Endothelial cell of umbilical vein (primary cell): ENCODE measurements around the gene OGDH. TPM values are rescaled to one million over a fixed set of nuclear protein-coding genes. Genes with fewer than 3 reads are reported as not detected.
"Not testable (repeated sequence)": the region's sequence is repeated elsewhere in the genome, so short reads cannot be mapped to it uniquely, and the experiment has no call there.

Experiments used
- BruUV-seq: library from RNA; stranded (reverse); fragments of 400-500 nt; replicated peaks from 2 replicates; lab custom pipeline; 2021; lab: Mats Ljungman, UMichigan
- CTCF ChIA-PET: fragments of 300-600, 350-600 bp; sonication (Branson Sonifier 250); formaldehyde crosslinking; loops from one replicate; lab custom pipeline; 2021; ENCODE audit warnings: antibody characterized with exemption, inconsistent platforms; lab: Charles Lee
- POLR2A ChIA-PET: fragments of 300-600, 350-600 bp; sonication (Branson Sonifier 250); formaldehyde crosslinking; loops from one replicate; lab custom pipeline; 2021; ENCODE audit warnings: antibody characterized with exemption, inconsistent platforms; lab: Charles Lee
- DNase-seq: peaks from one replicate; pipeline ENCODE4 v3.0.0-alpha.2; 2011; ENCODE audit warnings: low read depth, low spot score
- FAIRE-seq: peaks from 2 replicates; lab custom pipeline; 2011; peaks lifted over from hg19 to GRCh38; lab: Jason Lieb, UNC
- H2AFZ ChIP-seq: 2 replicates; pipeline ENCODE4 v1.6.0; 2012; ENCODE audit warnings: low read depth, low read length, control low read depth, inconsistent platforms
- H3K27ac ChIP-seq: 2 replicates; pipeline ENCODE4 v1.5.1; 2011; ENCODE audit warnings: low read depth, mild to moderate bottlenecking, control low read depth, low read length, moderate library complexity; ENCODE audit not compliant: insufficient read depth
- H3K27me3 ChIP-seq, 2 experiments: 2 replicates each; pipeline versions ENCODE4 v1.6.0 to v1.6.1; 2011; ENCODE audit warnings: low read length in 2 of 2, mixed read lengths in 1 of 2; ENCODE audit not compliant: control insufficient read depth in 2 of 2, insufficient read depth in 2 of 2
- H3K36me3 ChIP-seq, 2 experiments: 2 replicates in 1 of 2; 3 replicates in 1 of 2; pipeline ENCODE4 v1.5.1; 2011; ENCODE audit warnings: low read length in 2 of 2, mild to moderate bottlenecking in 1 of 2, moderate library complexity in 1 of 2; ENCODE audit not compliant: control insufficient read depth in 2 of 2, insufficient read depth in 2 of 2; ENCODE audit errors: extremely low read depth in 1 of 2
- H3K4me1 ChIP-seq: 3 replicates; pipeline ENCODE4 v1.5.1; 2011; ENCODE audit warnings: mild to moderate bottlenecking, low read length; ENCODE audit not compliant: control insufficient read depth, insufficient read depth; ENCODE audit errors: extremely low read depth
- H3K4me2 ChIP-seq: 2 replicates; pipeline ENCODE4 v1.6.1; 2011; ENCODE audit warnings: low read length, control low read depth, mixed read lengths; ENCODE audit not compliant: insufficient read depth
- H3K4me3 ChIP-seq, 3 experiments: fragments of 200-600 bp in 1 of 3; sonication (generic), shearing (Covaris generic) in 1 of 3; replicated peaks in 1 of 3; 2 replicates each; pipeline ENCODE4 v1.5.1; 2011 to 2016; ENCODE audit warnings: control low read depth in 3 of 3, low read length in 3 of 3, mild to moderate bottlenecking in 2 of 3, inconsistent platforms in 1 of 3, low read depth in 1 of 3, moderate library complexity in 1 of 3; ENCODE audit not compliant: insufficient read depth in 1 of 3
- H3K79me2 ChIP-seq: 2 replicates; pipeline ENCODE4 v1.6.0; 2012; ENCODE audit warnings: low read length, inconsistent platforms; ENCODE audit not compliant: control insufficient read depth, insufficient read depth
- H3K9ac ChIP-seq: replicated peaks from 2 replicates; pipeline ENCODE3; 2011; ENCODE audit warnings: low read length, control low read depth; ENCODE audit not compliant: insufficient read depth; ENCODE audit errors: extremely low read depth
- H3K9me1 ChIP-seq: replicated peaks from 3 replicates; pipeline ENCODE4 v1.6.0; 2011; ENCODE audit warnings: mild to moderate bottlenecking, low read length; ENCODE audit not compliant: control insufficient read depth, insufficient read depth; ENCODE audit errors: extremely low read depth
- H3K9me3 ChIP-seq: replicated peaks from 2 replicates; pipeline ENCODE4 v1.5.1; 2012; ENCODE audit warnings: low read length, inconsistent platforms; ENCODE audit not compliant: control insufficient read depth, insufficient read depth
- H4K20me1 ChIP-seq: replicated peaks from 2 replicates; pipeline ENCODE3; 2011; ENCODE audit warnings: mild to moderate bottlenecking, low read length; ENCODE audit not compliant: control insufficient read depth, insufficient read depth; ENCODE audit errors: extremely low read depth
- EZH2 ChIP-seq: IDR thresholded peaks from 2 replicates; pipeline ENCODE4 v1.6.1; 2012; ENCODE audit warnings: borderline replicate concordance, low read depth, mild to moderate bottlenecking, moderate library complexity, low read length, inconsistent platforms; ENCODE audit not compliant: severe bottlenecking
- MYC ChIP-seq: IDR thresholded peaks from one replicate; pipeline ENCODE4 v1.6.1; 2011; ENCODE audit warnings: mild to moderate bottlenecking, low read depth, low read length
- POLR2AphosphoS5 ChIP-seq: IDR thresholded peaks from 2 replicates; pipeline ENCODE4 v1.6.1; 2012; ENCODE audit warnings: low read depth, mild to moderate bottlenecking, control low read depth, low read length, moderate library complexity; ENCODE audit not compliant: insufficient read depth
- dilution Hi-C: fragments of 300-500 bp; cut with MboI; formaldehyde crosslinking; loops from one replicate; pipeline ENCODE4 v1.15.0; 2019; ENCODE audit warnings: low sequenced_read_pairs; ENCODE audit not compliant: extremely low pct_ligation_motif_present
- intact Hi-C: fragments of 100-400 bp; cut with micrococcal nuclease; formaldehyde crosslinking; loops from one replicate; pipeline ENCODE4 v1.10.0; 2022
- polyA plus RNA-seq, 4 experiments: library from polyadenylated mRNA; depleted of rRNA in 3 of 4; stranded (reverse) in 3 of 4; unstranded in 1 of 4; fragments of >200 nt; gene quantifications; 2 replicates each; pipeline versions ENCODE4 v1.2.1 to v1.2.3, GENCODE V29; 2011 to 2012; ENCODE audit warnings: missing spikeins in 1 of 4
- total RNA-seq: library from RNA; stranded (reverse); gene quantifications from 2 replicates; pipeline ENCODE4 v1.2.3, GENCODE V29; 2021
- TF ChIP-seq, protein P1 (sequence below): IDR thresholded peaks from 2 replicates; pipeline ENCODE4 v1.6.1; 2011; ENCODE audit not compliant: insufficient read depth, insufficient read length
- TF ChIP-seq, protein P2 (sequence below), 2 donors: IDR thresholded peaks; 1 replicate in 1 of 2; 2 replicates in 1 of 2; pipeline ENCODE4 v1.5.1; 2011; ENCODE audit warnings: low read length in 2 of 2, mild to moderate bottlenecking in 2 of 2, moderate library complexity in 2 of 2, control low read depth in 1 of 2, inconsistent platforms in 1 of 2, low read depth in 1 of 2; ENCODE audit not compliant: insufficient read depth in 1 of 2; ENCODE audit errors: extremely low read depth in 1 of 2

OGDH gene
- total and polyA plus RNA-seq, 2 donors (not counting 3 experiments of a cell fraction or from before 2014, with no cell fraction given), result 88.9 to 92.9 TPM

GRCh38 chr7:44700322-44700721, 93.9 kb downstream of the OGDH start:
- Histone ChIP-seq H2AFZ (no peak overlapping the region), H4K20me1 (no peaks in the 10 kb centered on the region), H3K9me1 (no peaks in the 10 kb centered on the region), H3K36me3 (peaks cover 6 to 38% of the 10 kb centered on the region in 2 experiments), H3K27me3 (no peaks in the 10 kb centered on the region), H3K79me2 (no peaks in the 10 kb centered on the region), H3K4me1 (no peaks in the 10 kb centered on the region), H3K9me3 (no peaks in the 10 kb centered on the region), H3K27ac (no peak overlapping the region), H3K4me2 (no peak overlapping the region), H3K9ac (no peak overlapping the region), H3K4me3 (no peak overlapping the region)
- dilution Hi-C loops, result no loop called here
- ChIA-PET POLR2A (no interaction called here), CTCF (no interaction called here)
- FAIRE-seq, result no peak
- no peak for TF ChIP-seq EZH2
- no peak for TF ChIP-seq POLR2AphosphoS5
- TF ChIP-seq, protein P1, sequence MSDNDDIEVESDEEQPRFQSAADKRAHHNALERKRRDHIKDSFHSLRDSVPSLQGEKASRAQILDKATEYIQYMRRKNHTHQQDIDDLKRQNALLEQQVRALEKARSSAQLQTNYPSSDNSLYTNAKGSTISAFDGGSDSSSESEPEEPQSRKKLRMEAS, result no peak
- no peak for TF ChIP-seq MYC
- TF ChIP-seq, protein P2, sequence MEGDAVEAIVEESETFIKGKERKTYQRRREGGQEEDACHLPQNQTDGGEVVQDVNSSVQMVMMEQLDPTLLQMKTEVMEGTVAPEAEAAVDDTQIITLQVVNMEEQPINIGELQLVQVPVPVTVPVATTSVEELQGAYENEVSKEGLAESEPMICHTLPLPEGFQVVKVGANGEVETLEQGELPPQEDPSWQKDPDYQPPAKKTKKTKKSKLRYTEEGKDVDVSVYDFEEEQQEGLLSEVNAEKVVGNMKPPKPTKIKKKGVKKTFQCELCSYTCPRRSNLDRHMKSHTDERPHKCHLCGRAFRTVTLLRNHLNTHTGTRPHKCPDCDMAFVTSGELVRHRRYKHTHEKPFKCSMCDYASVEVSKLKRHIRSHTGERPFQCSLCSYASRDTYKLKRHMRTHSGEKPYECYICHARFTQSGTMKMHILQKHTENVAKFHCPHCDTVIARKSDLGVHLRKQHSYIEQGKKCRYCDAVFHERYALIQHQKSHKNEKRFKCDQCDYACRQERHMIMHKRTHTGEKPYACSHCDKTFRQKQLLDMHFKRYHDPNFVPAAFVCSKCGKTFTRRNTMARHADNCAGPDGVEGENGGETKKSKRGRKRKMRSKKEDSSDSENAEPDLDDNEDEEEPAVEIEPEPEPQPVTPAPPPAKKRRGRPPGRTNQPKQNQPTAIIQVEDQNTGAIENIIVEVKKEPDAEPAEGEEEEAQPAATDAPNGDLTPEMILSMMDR (IDR thresholded peaks at IDR 0.05; ENCODE audit: extremely low read depth in 1 of 2, insufficient read depth in 1 of 2, low read depth in 1 of 2, low read length in 2 of 2), result no peak
- BruUV-seq, result no TSS peak
- intact Hi-C loops, result no loop called here
- no peak for DNase-seq

- CTCF ChIA-PET, H3K4me3 ChIP-seq, intact Hi-C loops, POLR2A ChIA-PET, H3K9me1 ChIP-seq, H3K9me3 ChIP-seq, H3K27ac ChIP-seq, BruUV-seq, H3K79me2 ChIP-seq, H3K4me2 ChIP-seq, H3K27me3 ChIP-seq, H3K9ac ChIP-seq, H3K4me1 ChIP-seq, FAIRE-seq, DNase-seq, H2AFZ ChIP-seq, dilution Hi-C loops, H4K20me1 ChIP-seq: not testable (repeated sequence)
- H3K36me3 ChIP-seq, result peaks cover 0 to 27% of the 10 kb centered on the region in 2 experiments
Observed at GRCh38 chr7:44703391-44703790, 97.0 kb downstream of the OGDH start.
